ENCODE results near the gene LHPP.

- TF ChIP-seq CTCF (IDR thresholded peaks at IDR 0.05) (no peak), POLR2A (IDR thresholded peaks at IDR 0.05) (no peak)
Measured at GRCh38 chr10:124535731-124536495, 74.3 kb downstream of the LHPP start.
